Stomach (tissue), 9 donors: ENCODE data around the gene ECE1. TPM values are rescaled to one million over a fixed set of nuclear protein-coding genes. Genes with fewer than 3 reads are reported as not detected.

Experiments
- DNase-seq, 2 donors: peaks; one replicate each; pipeline versions ENCODE4 v3.0.0 to v3.0.0-alpha.2; 2013 to 2019
- H3K27ac ChIP-seq, 5 donors: fragments of 200-600 bp in 4 of 5; sonication (generic) in 4 of 5; one replicate each; pipeline ENCODE4 v1.5.1; 2013 to 2019; ENCODE audit warnings: mild to moderate bottlenecking in 1 of 5, moderate library complexity in 1 of 5
- H3K27me3 ChIP-seq, 3 donors: fragments of 200-600 bp; sonication (generic); one replicate each; pipeline ENCODE4 v1.5.1; 2017 to 2019; ENCODE audit warnings: mixed run types in 1 of 3
- H3K36me3 ChIP-seq, 4 donors: fragments of 200-600 bp; sonication (generic); 1 replicate in 3 of 4; 2 replicates in 1 of 4; pipeline ENCODE4 v1.5.1; 2016 to 2019
- H3K4me1 ChIP-seq, 4 donors: fragments of 200-600 bp; sonication (generic); one replicate each; pipeline ENCODE4 v1.5.1; 2016 to 2019
- H3K4me3 ChIP-seq, 4 donors: fragments of 200-600 bp; sonication (generic) in 3 of 4; one replicate each; pipeline ENCODE4 v1.5.1; 2016 to 2019; ENCODE audit warnings: mild to moderate bottlenecking in 1 of 4
- H3K9me3 ChIP-seq, 4 donors: fragments of 200-600 bp; sonication (generic); one replicate each; pipeline ENCODE4 v1.5.1; 2016 to 2019
- CTCF ChIP-seq, 7 experiments: fragments of 450-650 bp in 4 of 7; fragments of 200-600 bp in 3 of 7; sonication (generic) in 3 of 7; IDR thresholded peaks; one replicate each; pipeline ENCODE4 v1.5.1; 2016 to 2019; ENCODE audit warnings: antibody characterized with exemption in 7 of 7, control low read depth in 2 of 7, mild to moderate bottlenecking in 1 of 7
- EP300 ChIP-seq: sonication (generic); formaldehyde crosslinking; IDR thresholded peaks from one replicate; pipeline ENCODE4 v1.6.1; 2017; ENCODE audit warnings: antibody characterized with exemption
- POLR2A ChIP-seq, 4 donors: fragments of 450-650 bp; IDR thresholded peaks; one replicate each; pipeline ENCODE4 v1.6.1; 2016; ENCODE audit warnings: antibody characterized with exemption in 4 of 4, control low read depth in 2 of 4, mild to moderate bottlenecking in 1 of 4, moderate library complexity in 1 of 4
- POLR2AphosphoS5 ChIP-seq, 3 donors: sonication (generic); formaldehyde crosslinking; IDR thresholded peaks; one replicate each; pipeline ENCODE4 v1.6.1; 2016; ENCODE audit warnings: antibody characterized with exemption in 3 of 3
- WGBS, 5 donors: extraction: QIAGEN DNeasy Blood & Tissue Kit in 3 of 5; methylation state at CpG; one replicate each; pipeline versions ENCODE4 v1.1.5 to v1.1.7; 2013 to 2018; 5-methylcytosine and 5-hydroxymethylcytosine counted together
- intact Hi-C: fragments of 100-400 bp; cut with DNase I; formaldehyde crosslinking; loops from one replicate; pipeline ENCODE4 v1.15.1; 2023; ENCODE audit warnings: low total_unique reads
- polyA plus RNA-seq, 3 donors: library from polyadenylated mRNA; stranded (reverse); fragments of 200-250 nt; gene quantifications; one replicate each; pipeline ENCODE4 v1.2.3, GENCODE V29; 2013
- total RNA-seq, 5 donors: library from RNA; depleted of rRNA; stranded (reverse); fragments of >200 nt; gene quantifications; one replicate each; pipeline versions ENCODE4 v1.1.0 to v1.2.3, GENCODE V29; 2014 to 2016
- donor health status: healthy with polysubstance abuse.
- donor health status: Bipolar disorder and iron deficiency.
- donor health status: healthy.

Gene ECE1
- total and polyA plus RNA-seq, 8 donors: 17.6 to 574 (median 42.6) TPM

DNA sequence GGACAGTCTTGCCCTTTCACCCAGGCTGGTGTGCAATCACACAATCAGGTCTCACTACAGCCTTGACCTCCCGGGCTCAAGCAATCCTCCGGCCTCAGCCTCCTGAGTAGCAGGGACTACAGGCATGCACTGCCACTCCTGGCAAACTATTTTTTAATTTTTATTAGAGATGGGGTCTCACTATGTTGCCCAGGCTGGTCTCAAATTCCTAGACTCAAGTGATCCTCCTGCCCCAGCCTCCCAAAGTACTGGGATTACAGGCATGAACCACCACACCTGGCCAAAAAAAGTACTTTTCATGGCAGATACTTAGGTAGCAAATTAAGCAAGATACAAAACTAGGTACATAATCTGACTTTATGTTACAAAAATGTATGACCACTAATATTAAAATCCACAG lies 121.8 kb downstream of the ECE1 start:
- Histone ChIP-seq H3K36me3 (peaks cover 0 to 48% (median 40%) of the 10 kb centered on the region in 4 donors), H3K4me3 (no peak overlapping the region), H3K4me1 (peaks cover 0 to 47% (median 18%) of the 10 kb centered on the region in 4 donors), H3K9me3 (no peaks in the 10 kb centered on the region), H3K27me3 (no peaks in the 10 kb centered on the region), H3K27ac (no peak overlapping the region)
- TF ChIP-seq POLR2A (IDR thresholded peaks at IDR 0.05) (no peak), POLR2AphosphoS5 (IDR thresholded peaks at IDR 0.05) (no peak), CTCF (IDR thresholded peaks at IDR 0.05) (no peak), EP300 (no peak)
- WGBS, 5 donors: 97 to 100% (median 100%) methylated on average over 2 of the region's 2 CpGs
- intact Hi-C loops: no loop called here
- no peak for DNase-seq

Other genes with a start within 250 kb of the ECE1 start
- 10 to 100 TPM; 40.3 to 63.3 (median 50.9) TPM for gene EIF4G3, start 113.6 kb downstream of the ECE1 start, total RNA-seq
- 10 to 100 TPM in 2 of 3 donors, 1 to 10 TPM in 1; 6.3 to 12.7 (median 10.9) TPM for gene EIF4G3, start 113.6 kb downstream of the ECE1 start, polyA plus RNA-seq
- 10 to 100 TPM in 4 of 5 donors, 1 to 10 TPM in 1; 3.5 to 42.8 (median 14.8) TPM for gene NBPF3, start 149.7 kb upstream of the ECE1 start, total RNA-seq
- 1 to 10 TPM; 1.1 to 6.1 (median 5.4) TPM for gene NBPF3, start 149.7 kb upstream of the ECE1 start, polyA plus RNA-seq
- 10 to 100 TPM in 1 of 5 donors, 1 to 10 TPM in 2, not detected in 2; 2.9 to 12.0 (median 3.5) TPM for gene ALPL, start 219.0 kb upstream of the ECE1 start, total RNA-seq
- 10 to 100 TPM in 2 of 3 donors, 1 to 10 TPM in 1; 2.9 to 11.3 (median 10.5) TPM for gene ALPL, start 219.0 kb upstream of the ECE1 start, polyA plus RNA-seq